ENCODE measurements around the gene TEX19.

DNA sequence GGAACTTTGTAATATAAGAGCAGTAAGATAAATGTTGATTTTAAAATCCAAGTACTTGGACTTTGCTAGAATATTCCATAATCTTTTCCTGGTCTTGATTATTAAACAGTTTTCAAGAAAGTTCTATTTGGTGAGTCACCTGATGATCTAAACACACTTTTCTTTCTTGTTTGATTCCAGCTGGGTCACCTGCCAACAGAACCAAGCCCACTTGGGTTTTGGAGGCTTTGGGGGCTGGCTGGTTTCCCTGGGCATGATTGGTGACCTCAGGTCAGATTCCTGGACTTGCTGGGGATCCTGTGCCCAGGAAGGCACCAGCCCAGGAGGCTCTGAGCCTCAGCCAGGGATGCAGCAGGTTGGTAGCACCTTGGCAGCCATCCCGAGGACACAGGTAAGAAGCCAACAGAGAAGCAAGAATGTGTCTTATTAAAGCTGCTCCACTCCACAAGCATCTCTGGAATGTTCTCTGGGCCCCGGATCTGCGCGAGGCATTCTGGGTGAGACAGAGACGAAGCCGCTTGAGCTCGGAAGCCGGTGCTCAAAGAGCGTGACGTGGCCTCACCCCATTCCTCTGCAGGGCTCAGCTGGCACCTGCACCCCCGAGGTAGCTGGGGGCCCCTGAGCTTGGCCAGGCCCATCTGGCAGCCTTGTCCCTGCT, 3.1 kb upstream of the TEX19 start:
- TF ChIP-seq, protein P1, sequence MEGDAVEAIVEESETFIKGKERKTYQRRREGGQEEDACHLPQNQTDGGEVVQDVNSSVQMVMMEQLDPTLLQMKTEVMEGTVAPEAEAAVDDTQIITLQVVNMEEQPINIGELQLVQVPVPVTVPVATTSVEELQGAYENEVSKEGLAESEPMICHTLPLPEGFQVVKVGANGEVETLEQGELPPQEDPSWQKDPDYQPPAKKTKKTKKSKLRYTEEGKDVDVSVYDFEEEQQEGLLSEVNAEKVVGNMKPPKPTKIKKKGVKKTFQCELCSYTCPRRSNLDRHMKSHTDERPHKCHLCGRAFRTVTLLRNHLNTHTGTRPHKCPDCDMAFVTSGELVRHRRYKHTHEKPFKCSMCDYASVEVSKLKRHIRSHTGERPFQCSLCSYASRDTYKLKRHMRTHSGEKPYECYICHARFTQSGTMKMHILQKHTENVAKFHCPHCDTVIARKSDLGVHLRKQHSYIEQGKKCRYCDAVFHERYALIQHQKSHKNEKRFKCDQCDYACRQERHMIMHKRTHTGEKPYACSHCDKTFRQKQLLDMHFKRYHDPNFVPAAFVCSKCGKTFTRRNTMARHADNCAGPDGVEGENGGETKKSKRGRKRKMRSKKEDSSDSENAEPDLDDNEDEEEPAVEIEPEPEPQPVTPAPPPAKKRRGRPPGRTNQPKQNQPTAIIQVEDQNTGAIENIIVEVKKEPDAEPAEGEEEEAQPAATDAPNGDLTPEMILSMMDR (IDR thresholded peaks at IDR 0.05): no peak
- TF ChIP-seq POLR2A (IDR thresholded peaks at IDR 0.05): no peak
